Stimulated activated CD4-positive, alpha-beta T cell treated with anti-CD3 and anti-CD28 coated beads, TNF-alpha, amount 100 ng/mL, for 4 hours (primary cell): ENCODE measurements around the gene TSPY8.
"Not testable (repeated sequence)": the region's sequence is repeated elsewhere in the genome, so short reads cannot be mapped to it uniquely, and the experiment has no call there.

Source experiments
- DNase-seq, 3 experiments: peaks; one replicate each; pipeline ENCODE4 v3.0.0-alpha.2; 2020; ENCODE audit warnings: low read depth in 3 of 3

The TSPY8 gene, protein sequence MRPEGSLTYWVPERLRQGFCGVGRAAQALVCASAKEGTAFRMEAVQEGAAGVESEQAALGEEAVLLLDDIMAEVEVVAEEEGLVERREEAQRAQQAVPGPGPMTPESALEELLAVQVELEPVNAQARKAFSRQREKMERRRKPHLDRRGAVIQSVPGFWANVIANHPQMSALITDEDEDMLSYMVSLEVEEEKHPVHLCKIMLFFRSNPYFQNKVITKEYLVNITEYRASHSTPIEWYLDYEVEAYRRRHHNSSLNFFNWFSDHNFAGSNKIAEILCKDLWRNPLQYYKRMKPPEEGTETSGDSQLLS

DNA sequence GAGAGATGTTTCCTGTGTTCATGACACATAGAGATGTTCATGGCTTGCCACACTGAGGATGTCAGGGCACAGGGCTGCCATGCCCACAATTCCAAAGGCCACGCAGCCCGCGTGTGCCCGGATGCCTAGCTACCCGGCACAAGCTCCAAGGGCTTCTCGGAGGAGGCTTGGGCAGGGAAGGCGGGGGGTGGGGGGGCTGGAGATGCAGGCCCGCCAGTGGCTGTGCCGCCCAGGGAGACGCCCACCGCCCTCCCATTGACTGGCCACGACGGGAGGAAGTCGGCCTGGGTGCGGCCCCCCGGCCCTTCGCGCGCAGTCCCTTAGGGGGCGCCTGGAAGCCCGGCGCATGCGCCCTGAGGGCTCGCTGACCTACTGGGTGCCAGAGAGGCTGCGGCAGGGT is at the start of gene TSPY8:
TSPY8 (plus strand) TSS at position 301 of the 400 bp plus-strand sequence; CDS start at position 347, 46 bp downstream.
- not testable (repeated sequence) for DNase-seq

DNA sequence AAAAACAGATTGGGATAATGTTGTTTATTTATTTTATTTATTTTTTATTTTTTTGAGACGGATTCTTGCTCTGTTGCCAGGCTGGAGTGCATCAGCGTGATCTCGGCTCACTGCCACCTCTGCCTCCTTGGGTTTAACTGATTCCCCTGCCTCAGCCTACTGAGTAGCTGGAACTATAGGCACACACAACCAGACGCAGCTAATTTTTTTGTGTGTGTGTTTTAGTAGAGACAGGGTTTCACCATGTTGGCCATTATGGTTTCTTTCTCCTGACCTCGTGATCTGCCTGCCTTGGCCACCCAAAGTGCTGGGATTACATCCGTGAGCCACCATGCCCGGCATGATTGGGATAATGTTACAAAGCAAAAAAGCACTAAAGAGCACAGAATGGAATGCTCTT is 36.6 kb upstream of the TSPY8 start:
- DNase-seq = no peak

DNA sequence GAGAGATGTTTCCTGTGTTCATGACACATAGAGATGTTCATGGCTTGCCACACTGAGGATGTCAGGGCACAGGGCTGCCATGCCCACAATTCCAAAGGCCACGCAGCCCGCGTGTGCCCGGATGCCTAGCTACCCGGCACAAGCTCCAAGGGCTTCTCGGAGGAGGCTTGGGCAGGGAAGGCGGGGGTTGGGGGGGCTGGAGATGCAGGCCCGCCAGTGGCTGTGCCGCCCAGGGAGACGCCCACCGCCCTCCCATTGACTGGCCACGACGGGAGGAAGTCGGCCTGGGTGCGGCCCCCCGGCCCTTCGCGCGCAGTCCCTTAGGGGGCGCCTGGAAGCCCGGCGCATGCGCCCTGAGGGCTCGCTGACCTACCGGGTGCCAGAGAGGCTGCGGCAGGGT is 20.4 kb upstream of the TSPY8 start, which contains the start of gene TSPY4:
TSPY4 (plus strand) TSS at position 301 of the 400 bp plus-strand sequence; CDS start at position 347, 46 bp downstream.
- not testable (repeated sequence) for DNase-seq

DNA sequence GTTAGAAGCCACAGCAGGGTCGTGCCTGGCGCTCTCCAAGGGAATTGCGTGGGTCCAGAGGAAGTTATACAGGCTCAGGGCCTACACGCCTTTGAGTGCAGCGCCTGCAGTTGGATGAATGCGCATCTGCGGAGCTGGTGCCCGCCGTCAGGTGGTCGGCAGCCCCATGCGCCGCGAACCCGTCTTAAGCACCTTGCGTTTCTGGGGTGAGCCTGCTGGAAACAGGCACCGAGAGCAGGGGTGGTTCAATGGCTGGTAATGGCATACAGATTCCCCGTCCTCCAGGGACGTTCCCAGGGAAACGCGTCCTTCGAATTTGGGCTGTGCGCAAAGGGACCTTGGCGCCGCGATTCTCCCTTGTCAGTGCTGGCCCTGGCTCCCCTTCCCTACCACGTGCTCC is 38.9 kb downstream of the TSPY8 start:
- not testable (repeated sequence) for DNase-seq

DNA sequence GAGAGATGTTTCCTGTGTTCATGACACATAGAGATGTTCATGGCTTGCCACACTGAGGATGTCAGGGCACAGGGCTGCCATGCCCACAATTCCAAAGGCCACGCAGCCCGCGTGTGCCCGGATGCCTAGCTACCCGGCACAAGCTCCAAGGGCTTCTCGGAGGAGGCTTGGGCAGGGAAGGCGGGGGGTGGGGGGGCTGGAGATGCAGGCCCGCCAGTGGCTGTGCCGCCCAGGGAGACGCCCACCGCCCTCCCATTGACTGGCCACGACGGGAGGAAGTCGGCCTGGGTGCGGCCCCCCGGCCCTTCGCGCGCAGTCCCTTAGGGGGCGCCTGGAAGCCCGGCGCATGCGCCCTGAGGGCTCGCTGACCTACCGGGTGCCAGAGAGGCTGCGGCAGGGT is 40.5 kb downstream of the TSPY8 start, which contains the start of gene TSPY3:
TSPY3 (plus strand) TSS at position 301 of the 400 bp plus-strand sequence; CDS start at position 347, 46 bp downstream.
- DNase-seq = not testable (repeated sequence)
